Epithelial cell of proximal tubule (primary cell): ENCODE measurements around the gene SHTN1. TPM values are rescaled to one million over a fixed set of nuclear protein-coding genes. Genes with fewer than 3 reads are reported as not detected.

Source experiments
- DNase-seq: peaks from one replicate; pipeline ENCODE4 v3.0.0-alpha.2; 2011; ENCODE audit warnings: low read depth
- H3K4me3 ChIP-seq: 2 replicates; pipeline ENCODE4 v1.5.1; 2011; ENCODE audit warnings: low read depth, mild to moderate bottlenecking, low read length
- CTCF ChIP-seq: conservative IDR thresholded peaks from 2 replicates; pipeline ENCODE4 v1.5.1; 2012; ENCODE audit warnings: low read depth, mild to moderate bottlenecking, low read length
- total RNA-seq: library from RNA; depleted of rRNA; stranded (reverse); fragments of >200 nt; gene quantifications from 2 replicates; pipeline ENCODE4 v1.2.3, GENCODE V29; 2015

Gene SHTN1
- total RNA-seq: 13.3 and 15.9 TPM in 2 replicates

- peak within 1 kb of the TSS; percentile 89 for H3K4me3 ChIP-seq
- TF ChIP-seq CTCF: no peak
- no peak for DNase-seq
Observed at GRCh38 chr10:117005026-117005526, at the start of gene SHTN1. Gene SHTN1, minus strand, starts transcription at chr10:117005187. Its CDS starts 108 bp downstream, at chr10:117005079.

- H3K4me3 ChIP-seq: no peak overlapping the region
- no peak for TF ChIP-seq CTCF
Observed at GRCh38 chr10:117053482-117053881, 48.5 kb upstream of the SHTN1 start.

DNA sequence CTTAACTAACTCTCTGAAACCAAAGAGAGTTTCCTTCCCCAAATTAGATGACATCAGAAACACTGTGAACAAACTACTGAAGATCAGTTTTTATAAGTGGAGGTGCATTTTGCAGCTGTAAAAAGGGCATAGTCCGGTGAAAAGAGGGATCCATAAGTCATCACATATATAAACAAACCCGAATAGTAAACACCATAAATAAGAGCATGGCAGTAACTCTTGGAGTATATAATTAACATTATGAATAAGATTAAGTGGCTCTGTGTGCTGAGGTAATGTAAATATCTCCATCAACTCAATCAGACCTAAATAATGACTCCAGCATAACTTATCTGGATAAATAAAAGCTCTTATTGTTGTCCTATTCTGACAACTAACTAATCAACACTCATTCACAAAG is 43.0 kb upstream of the SHTN1 start:
- DNase-seq: no peak
- TF ChIP-seq CTCF: no peak
- H3K4me3 ChIP-seq: no peak overlapping the region

More at GRCh38 chr10:117053482-117053881, 48.5 kb upstream of the SHTN1 start:
- DNase-seq: no peak

DNA sequence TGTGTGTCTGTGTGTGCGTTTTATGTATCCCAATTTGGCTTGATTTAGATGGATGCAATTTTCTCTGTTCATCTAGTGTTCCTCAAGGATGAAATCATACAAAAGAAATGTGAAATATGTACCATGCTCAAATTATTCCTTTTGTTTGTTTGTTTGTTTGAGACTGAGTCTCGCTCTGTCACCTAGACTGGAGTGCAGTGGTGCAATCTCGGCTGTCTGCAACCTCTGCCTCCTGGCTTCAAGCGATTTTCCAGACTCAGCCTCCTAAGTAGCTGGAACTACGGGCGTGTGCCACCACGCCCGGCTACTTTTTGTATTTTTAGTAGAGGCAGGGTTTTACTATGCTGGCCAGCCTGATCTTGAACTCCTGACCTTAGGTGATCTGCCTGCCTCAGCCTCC is 11.3 kb upstream of the SHTN1 start:
- no peak for DNase-seq
- TF ChIP-seq CTCF: no peak
- no peak overlapping the region for H3K4me3 ChIP-seq

GRCh38 chr10:117014835-117015234 is 9.8 kb upstream of the SHTN1 start:
- TF ChIP-seq CTCF: no peak
- DNase-seq: no peak
- no peak overlapping the region for H3K4me3 ChIP-seq

- peak; percentile 32 for DNase-seq
- no peak for TF ChIP-seq CTCF
Observed at GRCh38 chr10:117007080-117007479, 2.1 kb upstream of the SHTN1 start.

GRCh38 chr10:117005527-117006055 is 604 bp upstream of the SHTN1 start:
- peak overlapping the region; percentile 89 for H3K4me3 ChIP-seq
- TF ChIP-seq CTCF: no peak
- no peak for DNase-seq

More at GRCh38 chr10:117007080-117007479, 2.1 kb upstream of the SHTN1 start:
- H3K4me3 ChIP-seq: no peak overlapping the region
